ENCODE data around the gene LYRM4. TPM values are rescaled to one million over a fixed set of nuclear protein-coding genes. Genes with fewer than 3 reads are reported as not detected.
A peak's percentile ranks its signal among the peaks of the same experiment; 100 is the strongest.

Gene LYRM4
- total and polyA plus RNA-seq, 9 of the 15 experiments (the other 6 are each of a cell fraction or from before 2014, with no cell fraction given), result 24.2 to 69.4 (median 41.8) TPM

GRCh38 chr6:5302220-5302946 is 41.6 kb upstream of the LYRM4 start (continued):
- TF ChIP-seq ZBTB40 (IDR thresholded peaks at IDR 0.05) (no peak), ZBTB40 (CRISPR knock-in tag; IDR thresholded peaks at IDR 0.05) (no peak), CC2D1A (IDR thresholded peaks at IDR 0.05) (no peak), DLX4 (CRISPR knock-in tag; IDR thresholded peaks at IDR 0.05) (no peak), SAP30 (IDR thresholded peaks at IDR 0.05; ENCODE audit: borderline replicate concordance, insufficient read depth, low read depth, low read length, poor library complexity, severe bottlenecking) (no peak), MTA3 (IDR thresholded peaks at IDR 0.05; ENCODE audit: borderline replicate concordance) (no peak; the same call in 1 of the 2 replicates), ZFP36 (IDR thresholded peaks at IDR 0.05; ENCODE audit: low read depth, low read length, partially characterized antibody) (no peak), FOXP1 (CRISPR knock-in tag; IDR thresholded peaks at IDR 0.05) (no peak), CBFB (CRISPR knock-in tag; IDR thresholded peaks at IDR 0.05) (no peak), SMAD3 (CRISPR knock-in tag; conservative IDR thresholded peaks at IDR 0.05) (no peak), ELK1 (CRISPR knock-in tag; IDR thresholded peaks at IDR 0.05) (no peak), NR2C2 (CRISPR knock-in tag; IDR thresholded peaks at IDR 0.05) (no peak), NR2C2 (tag; IDR thresholded peaks at IDR 0.05) (peak; percentile 65; the same call in 1 of the 2 replicates), ATF4 (CRISPR knock-in tag; IDR thresholded peaks at IDR 0.05) (0 out of 2 replicates have a peak, but pooled peaks have one; percentile 34)

Measured in K562 (cell line).